Fibroblast of the aortic adventitia (primary cell): ENCODE measurements around the gene ZBTB16. TPM values are rescaled to one million over a fixed set of nuclear protein-coding genes. Genes with fewer than 3 reads are reported as not detected.

Experiments used
- DNase-seq: peaks from one replicate; pipeline ENCODE4 v3.0.0-alpha.2; 2010; ENCODE audit warnings: low read depth
- H3K4me3 ChIP-seq: 2 replicates; pipeline ENCODE4 v1.5.1; 2011; ENCODE audit warnings: low read depth, mild to moderate bottlenecking, control low read depth, low read length, moderate library complexity
- CTCF ChIP-seq: IDR thresholded peaks from 2 replicates; pipeline ENCODE4 v1.5.1; 2011; ENCODE audit warnings: mild to moderate bottlenecking, low read length, control low read depth, inconsistent platforms; ENCODE audit not compliant: insufficient read depth
- total RNA-seq: library from RNA; depleted of rRNA; stranded (reverse); fragments of >200 nt; gene quantifications from 2 replicates; pipeline ENCODE4 v1.2.3, GENCODE V29; 2012; ENCODE audit warnings: low replicate concordance

ZBTB16 gene
- total RNA-seq, 1 donor, result 0.27 TPM

GRCh38 chr11:114170226-114170625, 110.7 kb downstream of the ZBTB16 start:
- H3K4me3 ChIP-seq, result no peak overlapping the region
- TF ChIP-seq CTCF, result no peak
- DNase-seq, result no peak

- TF ChIP-seq CTCF, result no peak
- H3K4me3 ChIP-seq, result no peak overlapping the region
- DNase-seq, result no peak
Observed at GRCh38 chr11:114171257-114172054, 111.9 kb downstream of the ZBTB16 start.

- H3K4me3 ChIP-seq, result no peak overlapping the region
- no peak for DNase-seq
- no peak for TF ChIP-seq CTCF
Observed at GRCh38 chr11:114172055-114172861, 112.7 kb downstream of the ZBTB16 start.

DNA sequence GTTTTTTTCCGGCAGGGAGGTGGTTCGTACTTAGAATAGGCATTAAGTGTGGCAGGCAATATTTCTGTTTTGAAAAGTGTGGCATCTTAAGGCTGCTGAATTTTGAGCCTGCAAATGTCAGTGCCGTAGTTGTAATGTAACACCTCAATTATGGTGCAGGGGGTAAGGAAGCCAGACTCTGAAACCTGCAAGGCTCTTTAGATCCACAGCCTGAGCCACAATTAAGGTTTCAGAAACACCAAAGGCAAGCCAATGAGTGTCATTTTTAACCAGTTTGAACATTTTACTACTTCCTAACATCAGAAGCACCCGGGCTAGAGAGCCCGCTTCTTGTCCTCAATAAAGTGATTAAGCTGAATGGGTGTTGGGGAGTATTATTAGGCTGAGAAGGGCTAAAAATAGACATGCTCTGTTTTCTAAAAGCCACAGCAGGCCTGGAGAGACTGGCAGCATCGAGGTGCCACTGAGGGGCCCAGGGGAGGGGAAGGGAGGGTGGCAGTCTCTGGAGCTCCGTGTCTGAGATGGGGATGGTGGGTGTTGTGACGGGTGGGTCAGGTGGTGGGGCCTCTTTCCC, 113.4 kb downstream of the ZBTB16 start:
- no peak for TF ChIP-seq CTCF
- DNase-seq, result no peak
- no peak overlapping the region for H3K4me3 ChIP-seq

GRCh38 chr11:114173843-114174242, 114.3 kb downstream of the ZBTB16 start:
- no peak for DNase-seq
- TF ChIP-seq CTCF, result no peak
- no peak overlapping the region for H3K4me3 ChIP-seq

GRCh38 chr11:114174712-114175495, 115.4 kb downstream of the ZBTB16 start:
- no peak for TF ChIP-seq CTCF
- DNase-seq, result no peak
- H3K4me3 ChIP-seq, result no peak overlapping the region
